Activated T-helper 1 cell treated with Interleukin-2 at 50 U/mL for 16 hours (primary cell): ENCODE results near the gene PRR36.

Experiments
- DNase-seq: peaks from one replicate; pipeline ENCODE4 v3.0.0-alpha.2; 2020; ENCODE audit warnings: low read depth

Gene PRR36

GRCh38 chr19:7912697-7913564, 38.7 kb upstream of the PRR36 start:
- no peak for DNase-seq

- no peak for DNase-seq
Observed at GRCh38 chr19:7912144-7912696, 38.0 kb upstream of the PRR36 start.

- no peak for DNase-seq
Observed at GRCh38 chr19:7911508-7912143, 37.4 kb upstream of the PRR36 start.

GRCh38 chr19:7910321-7911161, 36.4 kb upstream of the PRR36 start:
- no peak for DNase-seq

- no peak for DNase-seq
Observed at GRCh38 chr19:7909471-7910067, 35.4 kb upstream of the PRR36 start.

- DNase-seq, result no peak
Observed at GRCh38 chr19:7908742-7909461, 34.7 kb upstream of the PRR36 start.

- DNase-seq, result no peak
Observed at GRCh38 chr19:7908078-7908699, 34.0 kb upstream of the PRR36 start.

GRCh38 chr19:7907544-7907943, 33.4 kb upstream of the PRR36 start:
- DNase-seq, result no peak

GRCh38 chr19:7907122-7907521, 32.9 kb upstream of the PRR36 start:
- no peak for DNase-seq

- DNase-seq, result no peak
Observed at GRCh38 chr19:7905859-7906258, 31.7 kb upstream of the PRR36 start.

- DNase-seq, result no peak
Observed at GRCh38 chr19:7905268-7905667, 31.1 kb upstream of the PRR36 start.

- DNase-seq, result no peak
Observed at GRCh38 chr19:7904074-7905020, 30.2 kb upstream of the PRR36 start.

- DNase-seq, result peak; percentile 100
Observed at GRCh38 chr19:7903244-7904073, 29.3 kb upstream of the PRR36 start, which contains the start of gene MAP2K7. TSS of gene MAP2K7 (plus strand) at chr19:7903877. CDS start at chr19:7903945, 68 bp downstream.

GRCh38 chr19:7902796-7903243, 28.6 kb upstream of the PRR36 start:
- DNase-seq, result no peak

GRCh38 chr19:7901337-7901736, 27.1 kb upstream of the PRR36 start:
- no peak for DNase-seq

- no peak for DNase-seq
Observed at GRCh38 chr19:7900931-7901330, 26.7 kb upstream of the PRR36 start.

GRCh38 chr19:7900401-7900870, 26.2 kb upstream of the PRR36 start:
- DNase-seq, result no peak

- no peak for DNase-seq
Observed at GRCh38 chr19:7899751-7900378, 25.7 kb upstream of the PRR36 start.
